Measurements from ENCODE around the gene POR.
"Not testable (repeated sequence)": the region's sequence is repeated elsewhere in the genome, so short reads cannot be mapped to it uniquely, and the experiment has no call there.

Gene POR

DNA sequence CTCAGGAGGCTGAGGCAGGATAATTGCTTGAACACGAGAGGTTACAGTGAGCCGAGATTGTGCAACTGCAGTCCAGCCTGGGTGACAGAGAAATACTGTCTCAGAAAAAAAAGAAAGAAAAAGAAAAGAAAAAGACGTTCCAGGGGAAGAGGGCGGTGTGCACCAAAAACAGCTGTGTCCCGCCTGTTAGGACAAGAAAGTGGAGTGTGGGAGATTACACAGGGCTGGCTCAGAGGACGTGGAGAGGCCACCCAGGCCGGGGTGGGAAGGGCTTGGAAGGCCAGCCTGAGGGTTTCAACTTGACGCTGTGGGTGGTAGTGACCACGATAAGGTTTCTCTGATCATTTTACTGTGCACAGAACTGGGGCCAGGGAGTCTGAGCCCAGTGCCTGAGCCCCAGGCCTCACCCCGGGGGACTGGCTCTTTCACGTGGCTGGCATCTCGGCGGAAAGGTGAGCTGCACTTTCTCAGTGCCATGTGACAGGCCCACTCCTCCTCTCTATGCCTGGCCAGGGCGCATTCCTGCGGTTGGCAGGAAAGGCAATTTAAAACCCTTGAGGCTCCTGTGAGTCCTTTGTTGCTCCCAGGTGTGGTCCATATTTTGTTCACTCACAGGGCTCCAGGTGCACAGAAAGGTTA, 22.2 kb upstream of the POR start:
- Mint-ChIP-seq H3K9me3 (no peaks in the 10 kb centered on the region), H3K27ac (no peak overlapping the region), H3K36me3 (ENCODE audit: low read depth) (peaks cover 21% of the 10 kb centered on the region), H3K27me3 (no peaks in the 10 kb centered on the region), H3K4me1 (ENCODE audit: low read depth) (peaks cover 11% of the 10 kb centered on the region), H3K4me3 (no peak overlapping the region)
- no peak for DNase-seq

DNA sequence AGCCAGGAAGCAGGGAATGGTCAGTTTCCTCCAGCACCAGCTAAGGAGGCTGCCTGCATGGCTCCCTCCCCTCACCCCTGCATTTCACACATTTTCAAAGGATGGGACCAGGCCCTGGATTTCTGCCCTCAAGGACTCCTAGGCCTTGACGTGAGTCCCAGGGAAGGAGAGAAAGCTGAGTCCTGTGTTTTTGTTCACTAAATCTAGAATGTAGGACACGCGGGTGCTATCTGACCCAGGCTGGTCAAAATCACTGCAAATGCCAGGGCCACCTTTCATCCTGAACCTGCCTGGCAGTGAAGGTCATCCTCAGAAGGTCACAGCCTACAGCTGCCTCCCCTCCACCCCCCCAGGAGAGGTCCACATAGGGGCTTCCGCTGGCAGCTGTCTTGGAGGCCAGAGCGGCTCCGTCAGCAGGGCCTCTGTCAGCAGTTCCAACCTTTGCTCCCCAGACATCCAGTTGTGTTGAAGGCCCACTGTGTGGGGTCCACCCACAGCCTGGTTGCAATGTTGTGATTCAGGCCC, 18.1 kb upstream of the POR start:
- no peaks in the 10 kb centered on the region for H3K9me3 Mint-ChIP-seq
- H3K4me1 Mint-ChIP-seq (ENCODE audit: low read depth) = no peaks in the 10 kb centered on the region
- no peaks in the 10 kb centered on the region for H3K36me3 Mint-ChIP-seq (ENCODE audit: low read depth)
- no peak for DNase-seq
- H3K4me3 Mint-ChIP-seq = no peak overlapping the region
- H3K27ac Mint-ChIP-seq = no peak overlapping the region
- no peaks in the 10 kb centered on the region for H3K27me3 Mint-ChIP-seq

DNA sequence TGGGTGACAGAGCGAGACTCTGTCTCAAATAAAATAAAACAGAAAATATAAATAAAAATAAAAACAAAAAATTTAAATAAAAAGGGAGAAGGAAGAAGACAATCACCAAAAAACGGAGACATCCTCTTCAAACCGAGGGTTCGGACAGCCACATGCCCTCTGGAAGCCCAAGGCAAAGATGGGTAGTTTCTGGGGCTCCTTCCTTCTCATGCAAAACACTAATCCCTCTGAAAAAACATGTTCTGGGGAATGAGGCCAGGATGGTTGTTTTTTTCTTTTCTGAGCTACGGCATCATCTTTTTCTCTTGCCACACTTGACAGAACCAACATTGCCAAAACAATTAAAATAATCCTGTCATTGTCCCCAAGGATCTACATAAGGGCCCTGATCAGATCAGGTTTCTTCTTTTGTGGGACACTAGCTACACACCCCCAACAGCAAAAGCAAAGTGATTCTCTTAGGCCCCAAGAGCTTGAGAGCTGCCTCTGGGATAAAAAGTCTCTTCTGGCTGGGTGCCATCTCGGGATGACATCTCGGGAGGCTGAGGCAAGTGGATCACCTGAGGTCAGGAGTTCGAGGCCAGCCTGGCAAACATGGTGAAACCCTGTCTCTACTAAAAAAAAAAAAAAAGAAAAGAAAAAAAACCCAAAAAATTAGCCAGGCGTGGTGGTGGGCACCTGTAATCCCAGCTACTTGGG, 14.2 kb upstream of the POR start:
- DNase-seq = no peak
- Mint-ChIP-seq H3K27ac (no peak overlapping the region), H3K36me3 (ENCODE audit: low read depth) (no peaks in the 10 kb centered on the region), H3K4me3 (no peak overlapping the region), H3K27me3 (no peaks in the 10 kb centered on the region), H3K9me3 (no peaks in the 10 kb centered on the region), H3K4me1 (ENCODE audit: low read depth) (no peaks in the 10 kb centered on the region)

DNA sequence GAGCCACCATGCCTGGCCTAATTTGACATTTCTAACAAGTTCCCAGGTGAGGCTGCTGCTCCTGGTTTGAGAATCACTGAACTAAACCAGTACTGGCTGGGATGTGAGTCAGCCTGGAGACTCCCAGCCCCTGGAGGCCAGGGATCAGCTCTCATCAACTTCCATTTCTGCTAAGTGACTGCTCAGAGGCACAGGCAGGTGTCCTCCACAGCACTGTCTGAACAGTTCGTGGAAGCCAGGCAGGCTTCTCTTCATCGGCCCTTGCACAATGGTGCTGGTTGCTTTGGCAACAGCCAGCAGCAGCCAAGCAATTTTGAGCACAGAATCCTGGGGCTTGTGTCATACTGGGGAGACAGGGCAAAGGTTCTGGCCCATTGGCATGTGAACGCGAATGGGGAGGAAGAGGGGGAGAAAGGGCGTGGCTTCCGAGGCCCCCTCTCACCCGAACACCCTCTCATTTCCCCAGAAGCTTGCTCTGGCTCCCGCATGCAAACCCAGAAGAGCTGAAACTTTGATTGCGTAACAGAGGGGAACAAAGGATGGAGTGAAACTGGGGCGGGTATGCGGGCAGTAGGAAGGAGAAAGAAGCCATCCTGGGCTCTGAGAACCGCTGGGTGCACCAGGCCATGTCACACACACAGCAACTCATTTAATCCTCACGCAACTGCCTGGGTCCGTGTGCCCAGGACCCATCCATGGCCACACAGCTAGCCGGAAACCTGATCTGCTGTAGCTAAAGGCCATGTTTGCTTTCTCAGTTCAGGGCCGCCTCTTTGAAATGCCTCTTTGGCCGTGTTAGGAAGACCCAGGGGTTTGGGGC, 9.0 kb upstream of the POR start:
- no peak overlapping the region for H3K4me3 Mint-ChIP-seq
- H3K36me3 Mint-ChIP-seq (ENCODE audit: low read depth) = no peaks in the 10 kb centered on the region
- H3K27ac Mint-ChIP-seq = no peak overlapping the region
- no peaks in the 10 kb centered on the region for H3K4me1 Mint-ChIP-seq (ENCODE audit: low read depth)
- DNase-seq = no peak
- H3K27me3 Mint-ChIP-seq = no peaks in the 10 kb centered on the region
- H3K9me3 Mint-ChIP-seq = no peaks in the 10 kb centered on the region

DNA sequence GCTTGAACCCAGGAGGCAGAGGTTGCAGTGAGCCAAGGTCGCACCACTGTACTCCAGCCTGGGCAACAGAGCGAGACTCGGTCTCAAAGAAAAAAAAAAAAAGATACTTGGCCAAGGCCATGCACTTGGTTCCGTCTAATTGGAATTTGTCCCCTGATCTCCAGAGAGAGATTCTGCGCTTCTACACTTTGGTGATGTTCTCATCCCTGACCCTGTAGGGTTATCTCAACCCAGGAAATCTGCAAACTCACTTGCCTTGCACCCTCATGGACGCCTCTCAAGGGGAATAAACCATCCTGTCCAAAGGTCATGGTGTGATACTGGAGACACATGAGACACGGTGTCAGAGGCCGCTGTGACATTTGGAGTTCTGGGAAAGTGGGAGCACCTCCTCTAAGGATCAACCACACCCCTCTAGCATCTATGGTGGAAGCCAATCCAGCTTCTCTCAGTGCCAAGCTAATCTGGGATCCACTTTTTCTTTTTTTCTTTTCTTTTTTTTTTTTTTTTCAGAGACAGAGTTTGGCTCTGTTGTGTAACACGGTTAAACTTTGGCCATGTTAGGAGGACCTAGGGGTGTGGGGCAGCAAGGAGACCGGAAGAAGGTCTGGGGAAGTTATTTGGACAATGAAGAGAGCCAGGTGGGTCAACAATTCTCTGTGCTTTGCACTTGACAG, 7.8 kb upstream of the POR start:
- no peak overlapping the region for H3K4me3 Mint-ChIP-seq

DNA sequence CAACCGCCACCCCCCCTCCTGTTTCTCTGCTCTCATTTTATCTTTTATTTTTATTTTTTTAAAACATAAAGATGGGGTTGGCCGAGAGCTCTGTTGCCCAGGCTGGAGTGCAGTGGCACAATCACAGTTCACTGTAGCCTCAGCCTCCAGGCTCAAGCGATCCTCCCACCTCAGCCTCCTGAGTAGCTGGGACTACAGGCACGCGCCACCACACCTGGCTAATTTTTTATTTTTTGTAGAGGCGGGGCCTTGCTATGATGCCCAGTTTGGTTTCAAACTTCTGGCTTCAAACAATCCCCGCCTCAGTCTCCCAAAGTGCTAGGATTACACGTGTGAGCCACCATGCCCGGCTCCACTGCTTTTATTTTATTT, 7.3 kb upstream of the POR start:
- H3K27me3 Mint-ChIP-seq; H3K4me3 Mint-ChIP-seq; H3K36me3 Mint-ChIP-seq (ENCODE audit: low read depth); H3K27ac Mint-ChIP-seq; DNase-seq; H3K4me1 Mint-ChIP-seq (ENCODE audit: low read depth); H3K9me3 Mint-ChIP-seq: not testable (repeated sequence)

More for the DNA sequence above, 7.8 kb upstream of the POR start:
- Mint-ChIP-seq H3K9me3 (no peaks in the 10 kb centered on the region), H3K27me3 (no peaks in the 10 kb centered on the region), H3K36me3 (ENCODE audit: low read depth) (no peaks in the 10 kb centered on the region), H3K27ac (no peak overlapping the region), H3K4me1 (ENCODE audit: low read depth) (no peaks in the 10 kb centered on the region)
- DNase-seq = no peak

DNA sequence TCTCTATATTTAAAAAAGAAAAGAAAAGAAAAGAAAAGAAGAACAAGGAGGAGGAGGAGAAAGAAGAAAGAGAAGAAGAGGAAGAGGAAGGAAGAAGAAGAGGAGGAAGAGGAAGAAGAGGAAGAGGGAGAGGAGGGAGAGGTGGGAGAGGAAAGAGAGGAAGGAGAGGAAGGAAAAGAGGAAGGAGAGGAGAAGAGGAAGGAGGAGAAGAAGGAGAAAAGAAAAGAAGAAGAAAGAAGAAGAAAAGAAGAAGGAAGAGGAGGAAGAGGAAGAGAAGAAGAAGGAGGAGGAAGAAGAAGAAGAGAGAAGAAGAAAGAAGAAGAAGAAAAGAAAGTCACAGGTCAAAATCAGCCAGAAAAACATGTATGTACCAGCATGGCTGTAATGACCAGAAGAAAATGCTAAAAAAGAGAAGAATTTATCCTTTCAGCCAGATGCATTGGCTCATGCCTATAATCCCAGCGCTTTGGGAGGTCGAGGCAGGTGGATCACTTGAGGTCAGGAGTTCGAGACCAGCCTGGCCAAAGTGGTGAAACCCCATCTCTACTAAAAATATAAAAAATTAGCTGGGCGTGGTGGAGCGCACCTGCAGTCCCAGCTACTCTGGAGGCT, 5.3 kb upstream of the POR start:
- no peaks in the 10 kb centered on the region for H3K36me3 Mint-ChIP-seq (ENCODE audit: low read depth)
- H3K9me3 Mint-ChIP-seq = no peaks in the 10 kb centered on the region
- no peak overlapping the region for H3K4me3 Mint-ChIP-seq
- no peak for DNase-seq
- no peaks in the 10 kb centered on the region for H3K27me3 Mint-ChIP-seq
- H3K27ac Mint-ChIP-seq = no peak overlapping the region
- peaks cover 8% of the 10 kb centered on the region for H3K4me1 Mint-ChIP-seq (ENCODE audit: low read depth)

DNA sequence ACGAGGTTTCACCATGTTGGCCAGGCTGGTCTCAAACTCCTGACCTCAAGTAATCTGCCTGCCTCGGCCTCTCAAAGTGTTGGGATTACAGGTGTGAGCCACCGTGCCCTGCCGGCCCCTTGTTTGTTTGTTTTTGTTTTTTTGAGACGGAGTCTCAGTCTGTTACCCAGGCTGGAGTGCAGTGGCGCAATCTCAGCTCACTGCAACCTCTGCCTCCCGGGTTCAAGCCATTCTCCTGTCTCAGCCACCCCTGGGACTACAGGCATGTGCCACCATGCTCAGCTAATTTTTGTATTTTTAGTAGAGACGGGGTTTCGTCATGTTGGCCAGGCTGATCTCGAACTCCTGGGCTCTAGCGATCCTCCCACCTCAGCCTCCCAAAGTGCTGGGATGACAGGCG, 3.8 kb upstream of the POR start:
- H3K4me3 Mint-ChIP-seq; H3K27me3 Mint-ChIP-seq; H3K36me3 Mint-ChIP-seq (ENCODE audit: low read depth); H3K9me3 Mint-ChIP-seq; H3K27ac Mint-ChIP-seq; DNase-seq: not testable (repeated sequence)
- H3K4me1 Mint-ChIP-seq (ENCODE audit: low read depth) = peaks cover 16% of the 10 kb centered on the region

DNA sequence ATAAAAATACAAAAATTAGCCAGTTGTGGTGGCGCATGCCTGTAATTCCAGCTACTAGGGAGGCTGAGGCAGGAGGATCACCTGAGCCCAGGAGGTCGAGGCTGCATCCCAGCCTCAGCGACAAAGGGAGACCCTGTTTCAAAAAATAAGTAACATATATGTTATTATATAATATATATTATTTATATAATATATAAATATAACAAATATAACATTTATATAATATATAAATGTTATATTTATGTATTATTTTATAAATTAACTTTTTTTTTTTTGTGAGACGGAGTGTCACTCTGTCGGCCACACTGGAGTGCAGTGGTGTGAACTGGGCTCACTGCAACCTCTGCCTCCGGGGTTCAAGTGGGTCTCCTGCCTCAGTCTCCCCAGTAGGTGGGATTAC, 1.5 kb upstream of the POR start:
- no peak overlapping the region for H3K27ac Mint-ChIP-seq
- peaks cover 6% of the 10 kb centered on the region for H3K36me3 Mint-ChIP-seq (ENCODE audit: low read depth)
- H3K4me1 Mint-ChIP-seq (ENCODE audit: low read depth) = peaks cover 25% of the 10 kb centered on the region
- DNase-seq = no peak
- no peaks in the 10 kb centered on the region for H3K27me3 Mint-ChIP-seq
- H3K9me3 Mint-ChIP-seq = no peaks in the 10 kb centered on the region
- H3K4me3 Mint-ChIP-seq = no peak overlapping the region

DNA sequence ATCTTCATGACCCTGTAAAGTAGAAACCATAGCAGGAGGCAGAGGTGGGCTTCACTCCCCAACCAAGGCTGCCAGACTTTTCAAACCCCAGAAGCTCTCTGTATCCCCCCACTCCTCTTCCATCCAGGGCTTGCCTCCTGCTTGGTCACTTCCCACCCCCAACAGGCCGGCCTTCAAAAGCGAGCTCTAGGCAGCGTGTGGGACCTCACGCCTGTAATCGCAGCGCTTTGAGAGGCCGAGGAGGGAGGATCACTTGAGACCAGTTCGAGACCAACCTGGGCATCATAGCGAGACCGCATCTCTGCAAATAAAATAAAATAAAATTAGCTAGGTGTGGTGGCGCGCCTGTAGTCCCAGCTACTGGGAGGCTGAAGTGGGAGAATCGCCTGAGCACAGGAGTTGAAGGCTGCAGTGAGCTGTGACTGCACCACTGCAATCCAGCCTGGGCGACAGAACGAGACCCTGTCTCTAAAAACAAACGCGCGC, 743 bp upstream of the POR start:
- Mint-ChIP-seq H3K9me3 (no peaks in the 10 kb centered on the region), H3K36me3 (ENCODE audit: low read depth) (peaks cover 6% of the 10 kb centered on the region), H3K27ac (peak overlapping the region; percentile 90), H3K4me3 (peak overlapping the region; percentile 84), H3K27me3 (no peaks in the 10 kb centered on the region), H3K4me1 (ENCODE audit: low read depth) (peaks cover 32% of the 10 kb centered on the region)
- no peak for DNase-seq

DNA sequence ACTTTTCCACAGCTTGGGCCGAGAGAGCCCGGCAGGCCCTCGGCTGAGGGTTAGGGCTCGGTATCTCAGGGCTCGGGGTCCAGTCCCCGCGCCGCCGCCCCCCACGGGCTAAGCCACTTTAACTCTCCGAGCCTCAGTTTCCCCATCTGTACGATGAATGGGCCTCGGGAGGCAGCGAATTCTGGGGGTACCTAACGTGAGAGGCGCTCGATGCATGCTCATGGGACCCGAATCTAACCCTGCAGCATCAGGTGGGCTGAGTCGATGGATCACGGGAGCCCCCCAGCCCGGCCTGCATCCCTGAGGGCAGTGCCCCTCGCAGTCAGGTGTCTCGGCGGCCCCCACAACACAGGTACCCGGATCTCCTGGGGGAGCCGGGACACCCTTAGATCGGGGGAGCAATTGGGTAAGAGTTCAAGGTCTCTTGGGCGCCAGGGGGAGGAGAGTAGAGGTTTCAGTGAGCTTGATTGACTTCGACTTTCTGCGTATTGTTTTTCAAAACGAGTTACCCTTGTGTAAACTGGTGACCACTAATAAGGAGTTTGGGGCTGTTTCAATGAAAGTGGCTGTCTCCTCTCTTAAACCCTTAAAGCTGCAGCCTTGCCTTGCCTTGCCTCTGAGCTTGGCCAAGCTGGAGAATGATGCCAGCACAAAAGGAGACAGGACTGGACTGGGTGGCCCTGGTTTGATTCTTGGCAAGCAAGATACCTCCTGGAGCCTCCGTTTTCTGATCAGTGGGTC, 631 bp downstream of the POR start:
- Mint-ChIP-seq H3K27ac (peak overlapping the region; percentile 87), H3K36me3 (ENCODE audit: low read depth) (peaks cover 6% of the 10 kb centered on the region), H3K27me3 (no peaks in the 10 kb centered on the region), H3K4me1 (ENCODE audit: low read depth) (peaks cover 41% of the 10 kb centered on the region), H3K9me3 (no peaks in the 10 kb centered on the region), H3K4me3 (peak overlapping the region; percentile 84)
- peak; percentile 42 for DNase-seq

DNA sequence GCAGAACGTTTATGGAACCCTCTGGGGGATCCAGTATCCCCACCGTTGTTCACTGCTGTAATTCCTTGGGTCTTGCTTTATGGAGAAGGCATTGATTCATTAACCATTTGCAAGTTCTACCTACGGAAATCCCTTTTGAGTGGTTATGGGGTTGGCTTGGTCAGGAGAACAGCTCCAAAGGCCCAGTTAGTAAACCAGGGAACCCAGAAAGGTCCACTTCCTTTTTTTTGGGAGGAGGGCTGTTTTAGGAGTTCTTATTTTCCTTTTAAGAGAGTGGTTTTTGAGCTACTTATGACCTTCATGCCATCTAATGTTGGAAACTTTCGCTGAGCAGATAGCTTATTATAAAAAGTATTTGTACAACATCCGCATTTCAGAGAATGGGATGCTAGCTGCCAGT, 1.3 kb downstream of the POR start:
- Mint-ChIP-seq H3K36me3 (ENCODE audit: low read depth) (peaks cover 8% of the 10 kb centered on the region), H3K27ac (peak overlapping the region; percentile 87), H3K4me1 (ENCODE audit: low read depth) (peaks cover 47% of the 10 kb centered on the region), H3K27me3 (no peaks in the 10 kb centered on the region), H3K9me3 (no peaks in the 10 kb centered on the region), H3K4me3 (peak overlapping the region; percentile 84)
- no peak for DNase-seq

DNA sequence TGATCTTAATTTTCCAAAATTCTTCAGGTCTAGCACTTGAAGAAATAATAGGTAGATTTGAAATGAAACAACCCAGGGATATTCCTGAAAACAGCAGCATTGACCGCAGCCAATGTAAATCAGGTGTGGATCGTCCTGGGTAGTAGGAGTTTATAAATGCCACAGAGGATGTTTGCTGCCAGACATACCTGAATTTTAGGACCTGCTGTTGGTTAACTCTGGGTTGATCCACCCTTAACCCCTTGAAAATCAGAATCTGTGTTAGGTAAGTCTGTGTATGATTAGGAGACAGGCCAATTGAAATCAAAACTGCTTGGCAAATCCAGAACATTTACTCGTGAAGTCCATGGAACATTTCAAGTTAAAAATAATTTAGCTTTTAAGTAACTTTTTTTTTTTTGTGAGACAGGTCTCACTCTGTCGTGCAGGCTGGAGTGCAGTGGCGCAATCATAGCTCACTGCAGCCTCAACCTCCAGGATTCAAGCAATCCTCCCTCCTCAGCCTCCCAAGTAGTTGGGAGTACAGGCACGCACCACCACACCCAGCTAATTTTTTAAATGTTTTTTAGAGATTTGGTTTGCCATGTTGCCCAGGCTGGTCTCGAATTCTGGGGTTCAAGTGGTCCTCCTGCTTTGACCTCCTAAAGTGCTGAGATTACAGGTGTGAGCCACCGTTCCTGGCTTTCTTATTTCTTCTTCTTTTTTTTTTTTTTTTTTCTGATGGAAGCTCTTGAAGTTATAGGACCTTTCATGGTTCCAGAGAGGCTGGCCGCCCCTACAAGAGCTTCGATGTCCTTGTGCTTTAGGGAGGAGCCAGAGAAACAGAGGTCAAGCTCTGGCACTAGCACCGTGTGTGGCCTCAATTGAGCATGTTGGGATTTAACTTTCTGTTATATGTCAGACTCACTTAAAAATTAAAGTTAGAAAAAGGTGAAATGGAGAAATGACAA, 2.0 kb downstream of the POR start:
- Mint-ChIP-seq H3K9me3 (no peaks in the 10 kb centered on the region), H3K4me3 (peak overlapping the region; percentile 84), H3K27ac (no peak overlapping the region), H3K27me3 (no peaks in the 10 kb centered on the region), H3K4me1 (ENCODE audit: low read depth) (peaks cover 52% of the 10 kb centered on the region), H3K36me3 (ENCODE audit: low read depth) (peaks cover 8% of the 10 kb centered on the region)
- DNase-seq = no peak

Measured in activated T-cell treated with anti-CD3 and anti-CD28 coated beads, Interleukin-2, amount 50 U/mL, for 24 hours (primary cell).